K562 (cell line): ENCODE measurements around the gene ZNF213. TPM values are rescaled to one million over a fixed set of nuclear protein-coding genes. Genes with fewer than 3 reads are reported as not detected.

Experiments used
- ADNP ChIP-seq: fragments of 200-800 bp; sonication (Bioruptor generic); IDR thresholded peaks from 2 replicates; pipeline ENCODE4 v1.6.1; 2016; ENCODE audit warnings: missing genetic modification characterization, missing compliant biosample characterization
- E2F8 ChIP-seq: fragments of 450-650 bp; IDR thresholded peaks from 2 replicates; pipeline ENCODE4 v1.7.1; 2018; ENCODE audit warnings: mild to moderate bottlenecking, low read depth; ENCODE audit not compliant: partially characterized antibody
- KLF10 ChIP-seq: fragments of 250-450 bp; sonication (Bioruptor Pico); IDR thresholded peaks from 2 replicates; pipeline ENCODE4 v1.6.1; 2021; ENCODE audit warnings: matching md5 sums
- MBD2 ChIP-seq: sonication (generic); IDR thresholded peaks from 2 replicates; pipeline ENCODE4 v1.6.1; 2016; ENCODE audit warnings: low read depth, borderline replicate concordance
- NFYB ChIP-seq: IDR thresholded peaks from 2 replicates; pipeline ENCODE4 v1.6.1; 2011; ENCODE audit warnings: mild to moderate bottlenecking, moderate library complexity; ENCODE audit not compliant: insufficient read length; ENCODE audit errors: extremely low read depth
- PBX2 ChIP-seq, 2 experiments: IDR thresholded peaks in 1 of 2; conservative IDR thresholded peaks in 1 of 2; 2 replicates each; pipeline ENCODE4 v1.6.1; 2016; ENCODE audit warnings: low read depth in 2 of 2, mild to moderate bottlenecking in 1 of 2, missing compliant biosample characterization in 1 of 2, missing genetic modification characterization in 1 of 2, moderate library complexity in 1 of 2
- PML ChIP-seq: IDR thresholded peaks from 2 replicates; pipeline ENCODE4 v1.6.1; 2012; ENCODE audit warnings: low read length, inconsistent platforms
- RAD51 ChIP-seq: fragments of 450-650 bp; IDR thresholded peaks from 2 replicates; pipeline ENCODE4 v1.7.1; 2016; ENCODE audit warnings: low read depth, mild to moderate bottlenecking, borderline replicate concordance
- RNF219 ChIP-seq: fragments of 250-450 bp; sonication (Bioruptor Pico); IDR thresholded peaks from 2 replicates; pipeline ENCODE4 v1.5.0; 2022; ENCODE audit warnings: mild to moderate bottlenecking
- STAT6 ChIP-seq: sonication (generic); formaldehyde crosslinking; IDR thresholded peaks from 2 replicates; pipeline ENCODE4 v1.8.1; 2023; ENCODE audit warnings: mild to moderate bottlenecking, missing genetic modification reagents
- UBTF ChIP-seq, 2 experiments: IDR thresholded peaks; 2 replicates each; pipeline ENCODE4 v1.6.1; 2012; ENCODE audit warnings: improper control_type of control experiment in 2 of 2, low read depth in 2 of 2, low read length in 2 of 2, borderline replicate concordance in 1 of 2
- ZNF589 ChIP-seq: fragments of 200-800 bp; sonication (Bioruptor generic); IDR thresholded peaks from 2 replicates; pipeline ENCODE4 v1.6.1; 2016; ENCODE audit warnings: low read depth, missing genetic modification characterization, missing compliant biosample characterization
- ZZZ3 ChIP-seq: fragments of 450-650 bp; IDR thresholded peaks from 2 replicates; pipeline ENCODE4 v1.6.1; 2016; ENCODE audit warnings: antibody characterized with exemption, mild to moderate bottlenecking, moderate library complexity
- polyA plus RNA-seq, 8 experiments: library from polyadenylated mRNA; depleted of rRNA in 4 of 8; stranded (reverse) in 5 of 8; unstranded in 3 of 8; fragments of >200 nt; fragmentation: Nextera tagmentation in 2 of 8; fragmentation: Illumina TruSeq in 1 of 8; extraction: Ambion mirVana in 2 of 8; extraction: Trizol in 1 of 8; gene quantifications; 2 replicates each; pipeline versions ENCODE4 v1.2.1 to v1.2.3, GENCODE V29; 2011 to 2014; ENCODE audit warnings: inconsistent platforms in 1 of 8, missing spikeins in 1 of 8
- total RNA-seq, 7 experiments: library from RNA; depleted of rRNA in 6 of 7; stranded (reverse); fragments of >200 nt in 6 of 7; fragmentation: Illumina TruSeq in 2 of 7; extraction: Trizol in 2 of 7; gene quantifications; 2 replicates each; pipeline versions ENCODE4 v1.2.1 to v1.2.3, GENCODE V29; 2011 to 2021; ENCODE audit warnings: low replicate concordance in 1 of 7

The ZNF213 gene
- total and polyA plus RNA-seq, 9 of the 15 experiments (the other 6 are each of a cell fraction or from before 2014, with no cell fraction given): 0.49 to 10.0 (median 1.8) TPM

- TF ChIP-seq STAT6 (CRISPR knock-in tag): no peak
- TF ChIP-seq MBD2: no peak
- 0 out of 4 replicates have a peak, but pooled peaks of 1 of the 2 experiments have one; percentile 50 for TF ChIP-seq UBTF (IDR thresholded peaks at IDR 0.05; ENCODE audit: borderline replicate concordance in 1 of 2, low read depth in 2 of 2, low read length in 2 of 2)
- no peak for TF ChIP-seq ZNF589 (CRISPR knock-in tag)
- no peak for TF ChIP-seq PML
- no peak for TF ChIP-seq ZZZ3
- peak; percentile 70 for TF ChIP-seq RAD51
- no peak for TF ChIP-seq E2F8
- TF ChIP-seq RNF219 (CRISPR knock-in tag): no peak
- no peak for TF ChIP-seq KLF10
- TF ChIP-seq NFYB: no peak
- no peak for TF ChIP-seq PBX2 (CRISPR knock-in tag; IDR thresholded peaks at IDR 0.05; ENCODE audit: low read depth)
- TF ChIP-seq PBX2 (tag; conservative IDR thresholded peaks at IDR 0.05; ENCODE audit: low read depth): no peak
- TF ChIP-seq ADNP (tag): 0 out of 2 replicates have a peak, but pooled peaks have one; percentile 63
Measured at GRCh38 chr16:3173892-3174617, 39.2 kb downstream of the ZNF213 start (continued).
